K562 (cell line): ENCODE measurements around the gene TMEM164. TPM values are rescaled to one million over a fixed set of nuclear protein-coding genes. Genes with fewer than 3 reads are reported as not detected.

ENCODE experiments used
- E2F8 ChIP-seq: fragments of 450-650 bp; IDR thresholded peaks from 2 replicates; pipeline ENCODE4 v1.7.1; 2018; ENCODE audit warnings: mild to moderate bottlenecking, low read depth; ENCODE audit not compliant: partially characterized antibody
- GTF3C2 ChIP-seq: IDR thresholded peaks from 3 replicates; pipeline ENCODE4 v1.6.1; 2011; ENCODE audit warnings: borderline replicate concordance, mild to moderate bottlenecking, moderate library complexity; ENCODE audit not compliant: insufficient read length; ENCODE audit errors: extremely low read depth
- NR0B1 ChIP-seq: fragments of 450-650 bp; IDR thresholded peaks from one replicate; pipeline ENCODE4 v1.6.1; 2018; ENCODE audit warnings: mild to moderate bottlenecking, moderate library complexity; ENCODE audit not compliant: partially characterized antibody
- polyA plus RNA-seq, 8 experiments: library from polyadenylated mRNA; depleted of rRNA in 4 of 8; stranded (reverse) in 5 of 8; unstranded in 3 of 8; fragments of >200 nt; fragmentation: Nextera tagmentation in 2 of 8; fragmentation: Illumina TruSeq in 1 of 8; extraction: Ambion mirVana in 2 of 8; extraction: Trizol in 1 of 8; gene quantifications; 2 replicates each; pipeline versions ENCODE4 v1.2.1 to v1.2.3, GENCODE V29; 2011 to 2014; ENCODE audit warnings: inconsistent platforms in 1 of 8, missing spikeins in 1 of 8
- total RNA-seq, 7 experiments: library from RNA; depleted of rRNA in 6 of 7; stranded (reverse); fragments of >200 nt in 6 of 7; fragmentation: Illumina TruSeq in 2 of 7; extraction: Trizol in 2 of 7; gene quantifications; 2 replicates each; pipeline versions ENCODE4 v1.2.1 to v1.2.3, GENCODE V29; 2011 to 2021; ENCODE audit warnings: low replicate concordance in 1 of 7

TMEM164 gene
- total and polyA plus RNA-seq, 9 of the 15 experiments (the other 6 are each of a cell fraction or from before 2014, with no cell fraction given) = 2.4 to 57.3 (median 23.1) TPM

- no peak for TF ChIP-seq GTF3C2
- no peak for TF ChIP-seq E2F8
- no peak for TF ChIP-seq NR0B1
These were observed 15.0 kb upstream of the TMEM164 start (continued) for GRCh38 chrX:109987884-109988283.
